ENCODE measurements around the gene NMNAT2.

The NMNAT2 gene

GRCh38 chr1:183423541-183423940, 5.4 kb upstream of the NMNAT2 start:
- DNase-seq (ENCODE audit: low read depth), result no peak
- no peak for TF ChIP-seq CTCF (IDR thresholded peaks at IDR 0.05; ENCODE audit: low read length, missing control alignments)
- H3K4me3 ChIP-seq (replicated peaks; ENCODE audit: low read depth, low read length), result no peak overlapping the region

GRCh38 chr1:183419399-183419798, 1.2 kb upstream of the NMNAT2 start:
- H3K4me3 ChIP-seq (replicated peaks; ENCODE audit: low read depth, low read length), result no peak overlapping the region
- no peak for TF ChIP-seq CTCF (IDR thresholded peaks at IDR 0.05; ENCODE audit: low read length, missing control alignments)
- no peak for DNase-seq (ENCODE audit: low read depth)

- no peak for DNase-seq (ENCODE audit: low read depth)
- no peak for TF ChIP-seq CTCF (IDR thresholded peaks at IDR 0.05; ENCODE audit: low read length, missing control alignments)
- H3K4me3 ChIP-seq (replicated peaks; ENCODE audit: low read depth, low read length), result no peak overlapping the region
These were observed 516 bp upstream of the NMNAT2 start for GRCh38 chr1:183418696-183419095.

GRCh38 chr1:183416850-183417771, 1.1 kb downstream of the NMNAT2 start:
- peak; percentile 70 for DNase-seq (ENCODE audit: low read depth)
- no peak for TF ChIP-seq CTCF (IDR thresholded peaks at IDR 0.05; ENCODE audit: low read length, missing control alignments)
- H3K4me3 ChIP-seq (replicated peaks; ENCODE audit: low read depth, low read length), result peak overlapping the region; percentile 7

- no peak for TF ChIP-seq CTCF (IDR thresholded peaks at IDR 0.05; ENCODE audit: low read length, missing control alignments)
- DNase-seq (ENCODE audit: low read depth), result no peak
These were observed 3.8 kb downstream of the NMNAT2 start for GRCh38 chr1:183414365-183414764.

GRCh38 chr1:183411091-183411490, 7.1 kb downstream of the NMNAT2 start:
- H3K4me3 ChIP-seq (replicated peaks; ENCODE audit: low read depth, low read length), result no peak overlapping the region
- DNase-seq (ENCODE audit: low read depth), result no peak
- TF ChIP-seq CTCF (IDR thresholded peaks at IDR 0.05; ENCODE audit: low read length, missing control alignments), result no peak

More at GRCh38 chr1:183414365-183414764, 3.8 kb downstream of the NMNAT2 start:
- no peak overlapping the region for H3K4me3 ChIP-seq (replicated peaks; ENCODE audit: low read depth, low read length)

- no peak for TF ChIP-seq CTCF (IDR thresholded peaks at IDR 0.05; ENCODE audit: low read length, missing control alignments)
- H3K4me3 ChIP-seq (replicated peaks; ENCODE audit: low read depth, low read length), result no peak overlapping the region
- no peak for DNase-seq (ENCODE audit: low read depth)
These were observed 10.2 kb downstream of the NMNAT2 start for GRCh38 chr1:183407961-183408360.

Measured in fibroblast of pulmonary artery (primary cell).